Measurements from ENCODE around the gene NT5C1B.

DNA sequence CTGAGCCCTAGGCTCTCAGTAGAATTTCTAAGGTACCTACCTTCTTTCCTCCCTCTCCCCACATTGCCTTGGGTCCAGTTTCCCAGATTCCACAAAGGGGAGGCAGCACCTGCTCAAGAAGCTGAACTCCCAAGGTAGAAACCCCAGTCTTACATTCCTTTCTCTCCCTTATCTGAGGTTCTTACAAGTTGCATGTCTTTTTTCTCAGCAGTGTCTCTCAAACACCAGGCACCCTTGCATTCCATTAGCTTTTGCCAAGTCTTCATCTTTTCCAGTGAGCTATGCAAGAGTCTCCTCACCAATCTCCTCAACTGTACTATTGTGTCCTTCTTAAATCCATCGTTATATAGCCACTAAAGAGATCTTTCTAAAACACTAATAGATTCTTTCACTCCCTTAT is 4.1 kb upstream of the NT5C1B start:
- no peak for TF ChIP-seq POLR2A (IDR thresholded peaks at IDR 0.05)
- TF ChIP-seq, protein P1, sequence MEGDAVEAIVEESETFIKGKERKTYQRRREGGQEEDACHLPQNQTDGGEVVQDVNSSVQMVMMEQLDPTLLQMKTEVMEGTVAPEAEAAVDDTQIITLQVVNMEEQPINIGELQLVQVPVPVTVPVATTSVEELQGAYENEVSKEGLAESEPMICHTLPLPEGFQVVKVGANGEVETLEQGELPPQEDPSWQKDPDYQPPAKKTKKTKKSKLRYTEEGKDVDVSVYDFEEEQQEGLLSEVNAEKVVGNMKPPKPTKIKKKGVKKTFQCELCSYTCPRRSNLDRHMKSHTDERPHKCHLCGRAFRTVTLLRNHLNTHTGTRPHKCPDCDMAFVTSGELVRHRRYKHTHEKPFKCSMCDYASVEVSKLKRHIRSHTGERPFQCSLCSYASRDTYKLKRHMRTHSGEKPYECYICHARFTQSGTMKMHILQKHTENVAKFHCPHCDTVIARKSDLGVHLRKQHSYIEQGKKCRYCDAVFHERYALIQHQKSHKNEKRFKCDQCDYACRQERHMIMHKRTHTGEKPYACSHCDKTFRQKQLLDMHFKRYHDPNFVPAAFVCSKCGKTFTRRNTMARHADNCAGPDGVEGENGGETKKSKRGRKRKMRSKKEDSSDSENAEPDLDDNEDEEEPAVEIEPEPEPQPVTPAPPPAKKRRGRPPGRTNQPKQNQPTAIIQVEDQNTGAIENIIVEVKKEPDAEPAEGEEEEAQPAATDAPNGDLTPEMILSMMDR (IDR thresholded peaks at IDR 0.05): no peak
- TF ChIP-seq EP300 (IDR thresholded peaks at IDR 0.05): no peak

Measured in ovary (tissue), 3 donors.